GM13976 (cell line): ENCODE results near the gene SMPD3.
A peak's percentile ranks its signal among the peaks of the same experiment; 100 is the strongest.

Source experiments
- DNase-seq: peaks from one replicate; pipeline ENCODE4 v3.0.0; 2012; ENCODE audit warnings: low spot score
- in situ Hi-C: fragments of 300-500 bp; cut with MboI; formaldehyde crosslinking; loops from one replicate; pipeline ENCODE4 v1.12.0; 2022; ENCODE audit warnings: low sequenced_read_pairs, mixed read lengths, inconsistent platforms; ENCODE audit not compliant: unreplicated experiment
- TF ChIP-seq, protein P1 (sequence below): IDR thresholded peaks from 2 replicates; pipeline ENCODE4 v1.5.1; 2012; ENCODE audit warnings: borderline replicate concordance, mild to moderate bottlenecking; ENCODE audit not compliant: insufficient read depth; ENCODE audit errors: extremely low read depth, missing control alignments, control extremely low read depth

The SMPD3 gene

DNA sequence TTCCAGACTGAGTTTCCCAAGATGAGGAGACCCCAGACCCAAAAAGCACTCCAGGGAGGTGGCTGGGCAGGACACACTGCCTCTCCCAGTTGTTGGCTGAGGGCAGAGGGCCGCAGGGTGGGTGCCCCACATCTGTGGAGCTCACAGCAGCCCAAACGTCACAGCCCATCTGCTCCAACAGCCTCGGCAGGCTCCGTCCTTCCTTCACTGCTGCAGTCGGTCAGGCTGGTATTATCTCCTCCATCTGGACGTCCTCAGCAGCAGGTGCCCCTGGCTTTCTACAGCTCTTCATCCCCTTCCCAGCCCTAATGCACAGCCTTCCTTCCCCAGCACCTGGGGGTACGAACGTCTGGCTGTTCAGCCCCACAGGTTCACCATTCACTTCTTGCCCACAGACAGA, 82.2 kb downstream of the SMPD3 start:
- no peak for DNase-seq
- in situ Hi-C loops: no loop called here
- TF ChIP-seq, protein P1, sequence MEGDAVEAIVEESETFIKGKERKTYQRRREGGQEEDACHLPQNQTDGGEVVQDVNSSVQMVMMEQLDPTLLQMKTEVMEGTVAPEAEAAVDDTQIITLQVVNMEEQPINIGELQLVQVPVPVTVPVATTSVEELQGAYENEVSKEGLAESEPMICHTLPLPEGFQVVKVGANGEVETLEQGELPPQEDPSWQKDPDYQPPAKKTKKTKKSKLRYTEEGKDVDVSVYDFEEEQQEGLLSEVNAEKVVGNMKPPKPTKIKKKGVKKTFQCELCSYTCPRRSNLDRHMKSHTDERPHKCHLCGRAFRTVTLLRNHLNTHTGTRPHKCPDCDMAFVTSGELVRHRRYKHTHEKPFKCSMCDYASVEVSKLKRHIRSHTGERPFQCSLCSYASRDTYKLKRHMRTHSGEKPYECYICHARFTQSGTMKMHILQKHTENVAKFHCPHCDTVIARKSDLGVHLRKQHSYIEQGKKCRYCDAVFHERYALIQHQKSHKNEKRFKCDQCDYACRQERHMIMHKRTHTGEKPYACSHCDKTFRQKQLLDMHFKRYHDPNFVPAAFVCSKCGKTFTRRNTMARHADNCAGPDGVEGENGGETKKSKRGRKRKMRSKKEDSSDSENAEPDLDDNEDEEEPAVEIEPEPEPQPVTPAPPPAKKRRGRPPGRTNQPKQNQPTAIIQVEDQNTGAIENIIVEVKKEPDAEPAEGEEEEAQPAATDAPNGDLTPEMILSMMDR: no peak

DNA sequence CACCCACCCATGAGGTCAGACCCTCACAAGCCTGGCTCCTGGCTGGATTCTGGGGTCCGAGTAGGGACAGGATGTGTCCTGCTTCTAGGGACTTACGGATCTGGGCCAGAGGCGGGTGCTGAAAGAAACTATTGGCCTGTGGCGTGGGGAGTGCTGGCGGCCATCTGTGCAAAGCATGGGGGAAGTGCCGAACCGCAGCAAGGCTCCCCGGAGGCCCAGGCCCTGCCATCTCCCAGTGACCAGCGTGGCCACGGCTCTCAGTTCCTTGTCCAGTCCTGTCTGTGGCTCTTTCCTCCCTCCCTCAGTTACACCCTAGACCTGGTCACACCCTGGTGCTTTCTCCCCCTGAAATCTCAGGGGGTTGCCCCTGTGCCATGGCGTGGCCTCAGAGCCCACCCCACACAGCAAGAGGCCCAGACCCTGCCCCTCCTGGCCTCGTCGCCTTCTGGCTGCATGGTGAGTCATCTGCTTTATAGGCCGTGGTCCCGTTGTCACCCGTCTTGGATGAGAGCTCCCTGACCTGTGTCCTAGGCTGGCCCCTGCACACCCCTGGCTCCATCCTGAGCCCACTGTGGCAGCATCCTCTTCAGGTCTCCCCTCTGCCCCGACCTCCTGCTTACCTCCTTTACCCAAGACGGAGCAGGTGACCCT, 83.0 kb downstream of the SMPD3 start:
- DNase-seq: peak; percentile 58
- in situ Hi-C loops: no loop called here
- TF ChIP-seq, protein P1: no peak

DNA sequence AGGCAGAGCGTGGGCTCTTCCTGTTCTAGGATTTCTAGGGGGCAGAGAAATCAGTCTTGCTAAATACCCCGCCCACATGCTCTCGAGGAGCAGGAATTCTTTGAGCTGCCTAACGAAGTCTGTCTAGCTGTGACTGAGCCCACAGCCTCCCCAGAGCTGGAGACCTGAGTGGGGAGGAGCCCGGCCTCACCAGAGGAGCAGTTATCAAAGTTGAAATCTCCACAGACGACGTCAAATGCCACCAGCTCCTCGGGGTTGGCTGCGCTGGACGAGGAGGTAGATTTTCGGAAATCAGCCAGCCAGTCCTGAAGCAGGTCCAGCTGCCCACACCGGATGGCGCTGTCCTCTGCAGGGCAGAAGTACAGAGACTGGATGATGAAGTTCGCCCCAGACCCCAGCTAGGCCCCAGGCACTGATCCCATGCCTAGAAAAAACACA, 83.7 kb downstream of the SMPD3 start:
- no peak for DNase-seq
- TF ChIP-seq, protein P1: no peak
- in situ Hi-C loops: no loop called here

DNA sequence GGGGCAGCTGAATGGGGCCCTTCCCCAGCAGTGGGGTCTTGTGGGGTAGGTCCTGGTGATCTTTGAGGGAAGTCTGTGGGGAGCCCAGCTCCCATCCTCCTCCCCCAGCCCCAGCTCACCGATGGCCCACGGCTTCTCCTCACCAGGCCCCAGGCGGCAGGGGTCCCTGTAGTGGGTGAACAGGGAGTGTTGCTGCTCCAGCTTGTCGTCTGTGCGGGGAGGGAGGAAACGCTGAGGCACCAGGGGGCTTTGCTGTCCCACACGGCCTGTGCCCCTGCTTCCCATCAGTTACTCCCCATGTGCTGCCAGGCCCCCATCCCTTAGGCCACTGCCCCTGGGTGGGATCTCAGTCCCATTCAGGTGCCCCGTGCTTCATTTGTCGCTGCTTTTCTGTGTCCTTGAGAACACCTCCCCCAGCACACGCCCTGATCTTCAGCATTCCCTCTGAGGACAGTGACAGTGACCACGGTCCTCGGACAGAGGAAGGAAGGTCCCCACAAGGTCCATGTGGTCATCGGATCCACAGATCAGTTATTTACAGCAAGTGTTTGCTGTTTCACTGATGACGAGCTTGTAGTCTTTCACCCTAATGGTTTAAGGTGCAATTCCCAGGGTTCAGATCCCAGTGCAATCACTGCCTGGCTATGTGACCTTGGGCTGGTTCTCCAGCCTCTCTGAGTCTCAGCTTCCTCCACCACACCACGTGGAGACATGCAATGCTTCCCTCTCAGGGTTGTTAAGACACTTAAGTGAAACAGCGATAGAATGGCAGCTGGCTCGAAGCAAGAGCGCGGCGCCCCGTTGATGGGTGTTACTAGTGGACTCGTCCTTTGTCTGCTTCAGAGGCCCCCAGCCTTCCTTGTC, 84.4 kb downstream of the SMPD3 start:
- TF ChIP-seq, protein P1: no peak
- in situ Hi-C loops: no loop called here
- DNase-seq: no peak

DNA sequence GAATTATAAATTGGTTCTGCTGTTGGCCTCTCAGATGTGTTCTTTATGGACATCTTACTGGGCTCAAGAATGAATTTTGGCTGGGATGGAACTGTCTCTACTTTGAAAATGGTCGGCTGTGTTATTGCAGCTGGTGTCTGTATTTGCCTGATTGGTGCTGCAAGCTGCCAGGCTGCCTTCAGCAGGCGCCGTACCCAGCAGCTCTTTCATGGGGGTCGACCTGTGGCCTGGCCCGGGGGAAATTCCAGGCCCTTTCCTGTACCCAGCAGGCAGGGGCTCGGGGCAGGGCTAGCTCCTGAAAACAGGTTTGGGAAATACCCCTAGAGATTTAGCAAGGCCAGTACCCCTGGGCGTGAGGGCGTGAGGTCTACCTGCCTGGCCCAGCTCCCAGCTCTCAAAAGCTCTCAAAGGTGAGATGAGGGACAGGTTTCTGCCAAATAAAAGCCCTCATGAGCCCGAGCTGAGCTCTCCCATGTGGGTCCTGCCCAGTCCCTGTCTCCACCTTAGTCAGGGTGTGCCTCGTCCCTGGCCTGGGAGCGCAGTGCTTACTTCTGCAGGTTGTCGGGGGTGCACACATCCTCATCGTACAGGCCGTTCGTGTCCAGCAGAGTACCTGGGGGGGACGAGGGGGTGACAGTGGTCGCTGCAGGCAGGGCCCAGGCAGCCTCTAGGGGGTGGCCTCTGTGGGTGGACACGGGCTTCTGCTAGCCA, 85.2 kb downstream of the SMPD3 start:
- in situ Hi-C loops: no loop called here
- no peak for DNase-seq
- TF ChIP-seq, protein P1: no peak

DNA sequence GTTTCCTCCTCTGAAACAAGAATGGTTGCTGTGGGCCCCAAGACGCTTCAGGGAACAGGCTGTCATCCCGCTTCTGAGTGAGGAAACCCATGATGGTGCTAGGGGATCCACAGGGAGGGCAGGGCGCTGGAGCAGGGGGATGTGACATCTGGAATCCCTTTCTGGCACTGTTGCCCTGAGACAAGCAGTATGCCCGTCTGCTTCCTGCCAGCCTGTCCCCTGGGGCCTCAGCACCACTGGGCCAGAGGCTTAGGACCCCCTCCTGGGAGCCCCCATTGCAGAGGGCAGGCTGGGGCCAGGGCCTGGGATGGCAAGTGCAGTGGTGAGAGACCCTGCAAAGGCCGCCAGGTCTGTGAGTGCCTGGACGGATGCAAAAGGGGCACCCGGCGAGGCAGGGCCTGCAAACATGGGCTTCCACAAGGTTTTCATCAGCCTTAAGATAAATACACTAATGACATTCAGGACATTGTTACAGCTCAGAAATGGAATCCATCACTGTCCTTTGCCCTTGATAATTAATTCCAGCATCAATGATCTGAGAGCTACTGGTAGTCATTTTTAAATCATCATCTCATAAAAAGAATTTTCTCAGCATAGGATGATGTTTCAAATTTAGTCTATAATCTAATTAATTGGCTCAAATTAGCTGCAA, 85.9 kb downstream of the SMPD3 start:
- TF ChIP-seq, protein P1: no peak
- in situ Hi-C loops: no loop called here
- DNase-seq: no peak
